Liver (tissue), 3 donors: Measurements from ENCODE around the gene MSL3.

Experiments used
- FOXA1 ChIP-seq: IDR thresholded peaks from 2 replicates; pipeline ENCODE4 v1.6.1; 2016; ENCODE audit warnings: antibody characterized with exemption
- HNF4G ChIP-seq: IDR thresholded peaks from 2 replicates; pipeline ENCODE4 v1.6.1; 2016; ENCODE audit warnings: antibody characterized with exemption
- JUND ChIP-seq, 2 donors: IDR thresholded peaks; 2 replicates each; pipeline ENCODE4 v1.6.1; 2016; ENCODE audit warnings: antibody characterized with exemption in 2 of 2
- SP1 ChIP-seq: IDR thresholded peaks from 2 replicates; pipeline ENCODE4 v1.6.1; 2018; ENCODE audit warnings: antibody characterized with exemption, mild to moderate bottlenecking
- TAF1 ChIP-seq: conservative IDR thresholded peaks from 2 replicates; pipeline ENCODE4 v1.6.1; 2016; ENCODE audit warnings: antibody characterized with exemption, mild to moderate bottlenecking
- YY1 ChIP-seq: IDR thresholded peaks from 2 replicates; pipeline ENCODE4 v1.6.1; 2016; ENCODE audit warnings: antibody characterized with exemption, mild to moderate bottlenecking
- TF ChIP-seq, protein P1 (sequence below): fragments of 150-350 bp; IDR thresholded peaks from 2 replicates; pipeline ENCODE4 v1.5.1; 2017; ENCODE audit warnings: improper control_type of control experiment, low read depth, low read length; ENCODE audit not compliant: missing input control
- TF ChIP-seq, protein P2 (sequence below): IDR thresholded peaks from 2 replicates; pipeline ENCODE4 v1.6.1; 2016; ENCODE audit warnings: antibody characterized with exemption
- TF ChIP-seq, protein P3 (sequence below): IDR thresholded peaks from 2 replicates; pipeline ENCODE4 v1.6.1; 2016; ENCODE audit warnings: antibody characterized with exemption, mild to moderate bottlenecking
- donor health status: healthy.
- donor health status: healthy.

DNA sequence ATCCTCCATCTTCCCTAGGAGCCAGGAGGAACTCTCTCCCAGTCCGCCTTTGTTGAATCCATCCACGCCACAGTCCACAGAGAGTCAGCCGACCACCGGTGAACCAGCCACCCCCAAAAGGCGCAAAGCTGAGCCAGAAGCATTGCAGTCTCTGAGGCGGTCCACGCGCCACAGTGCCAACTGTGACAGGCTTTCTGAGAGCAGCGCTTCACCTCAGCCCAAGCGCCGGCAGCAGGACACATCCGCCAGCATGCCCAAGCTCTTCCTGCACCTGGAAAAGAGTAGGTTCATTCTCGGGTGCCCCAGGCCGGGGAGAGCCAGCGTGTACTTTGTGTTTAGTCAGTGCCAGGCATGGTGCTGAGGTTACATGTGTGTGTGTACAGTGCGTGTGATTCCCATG lies 7.4 kb downstream of the MSL3 start:
- TF ChIP-seq HNF4G (no peak), YY1 (no peak), SP1 (no peak), TAF1 (no peak), JUND (IDR thresholded peaks at IDR 0.05) (no peak), FOXA1 (no peak)
- TF ChIP-seq, protein P1, sequence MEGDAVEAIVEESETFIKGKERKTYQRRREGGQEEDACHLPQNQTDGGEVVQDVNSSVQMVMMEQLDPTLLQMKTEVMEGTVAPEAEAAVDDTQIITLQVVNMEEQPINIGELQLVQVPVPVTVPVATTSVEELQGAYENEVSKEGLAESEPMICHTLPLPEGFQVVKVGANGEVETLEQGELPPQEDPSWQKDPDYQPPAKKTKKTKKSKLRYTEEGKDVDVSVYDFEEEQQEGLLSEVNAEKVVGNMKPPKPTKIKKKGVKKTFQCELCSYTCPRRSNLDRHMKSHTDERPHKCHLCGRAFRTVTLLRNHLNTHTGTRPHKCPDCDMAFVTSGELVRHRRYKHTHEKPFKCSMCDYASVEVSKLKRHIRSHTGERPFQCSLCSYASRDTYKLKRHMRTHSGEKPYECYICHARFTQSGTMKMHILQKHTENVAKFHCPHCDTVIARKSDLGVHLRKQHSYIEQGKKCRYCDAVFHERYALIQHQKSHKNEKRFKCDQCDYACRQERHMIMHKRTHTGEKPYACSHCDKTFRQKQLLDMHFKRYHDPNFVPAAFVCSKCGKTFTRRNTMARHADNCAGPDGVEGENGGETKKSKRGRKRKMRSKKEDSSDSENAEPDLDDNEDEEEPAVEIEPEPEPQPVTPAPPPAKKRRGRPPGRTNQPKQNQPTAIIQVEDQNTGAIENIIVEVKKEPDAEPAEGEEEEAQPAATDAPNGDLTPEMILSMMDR: no peak
- TF ChIP-seq, protein P2, sequence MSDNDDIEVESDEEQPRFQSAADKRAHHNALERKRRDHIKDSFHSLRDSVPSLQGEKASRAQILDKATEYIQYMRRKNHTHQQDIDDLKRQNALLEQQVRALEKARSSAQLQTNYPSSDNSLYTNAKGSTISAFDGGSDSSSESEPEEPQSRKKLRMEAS: no peak
- TF ChIP-seq, protein P3, sequence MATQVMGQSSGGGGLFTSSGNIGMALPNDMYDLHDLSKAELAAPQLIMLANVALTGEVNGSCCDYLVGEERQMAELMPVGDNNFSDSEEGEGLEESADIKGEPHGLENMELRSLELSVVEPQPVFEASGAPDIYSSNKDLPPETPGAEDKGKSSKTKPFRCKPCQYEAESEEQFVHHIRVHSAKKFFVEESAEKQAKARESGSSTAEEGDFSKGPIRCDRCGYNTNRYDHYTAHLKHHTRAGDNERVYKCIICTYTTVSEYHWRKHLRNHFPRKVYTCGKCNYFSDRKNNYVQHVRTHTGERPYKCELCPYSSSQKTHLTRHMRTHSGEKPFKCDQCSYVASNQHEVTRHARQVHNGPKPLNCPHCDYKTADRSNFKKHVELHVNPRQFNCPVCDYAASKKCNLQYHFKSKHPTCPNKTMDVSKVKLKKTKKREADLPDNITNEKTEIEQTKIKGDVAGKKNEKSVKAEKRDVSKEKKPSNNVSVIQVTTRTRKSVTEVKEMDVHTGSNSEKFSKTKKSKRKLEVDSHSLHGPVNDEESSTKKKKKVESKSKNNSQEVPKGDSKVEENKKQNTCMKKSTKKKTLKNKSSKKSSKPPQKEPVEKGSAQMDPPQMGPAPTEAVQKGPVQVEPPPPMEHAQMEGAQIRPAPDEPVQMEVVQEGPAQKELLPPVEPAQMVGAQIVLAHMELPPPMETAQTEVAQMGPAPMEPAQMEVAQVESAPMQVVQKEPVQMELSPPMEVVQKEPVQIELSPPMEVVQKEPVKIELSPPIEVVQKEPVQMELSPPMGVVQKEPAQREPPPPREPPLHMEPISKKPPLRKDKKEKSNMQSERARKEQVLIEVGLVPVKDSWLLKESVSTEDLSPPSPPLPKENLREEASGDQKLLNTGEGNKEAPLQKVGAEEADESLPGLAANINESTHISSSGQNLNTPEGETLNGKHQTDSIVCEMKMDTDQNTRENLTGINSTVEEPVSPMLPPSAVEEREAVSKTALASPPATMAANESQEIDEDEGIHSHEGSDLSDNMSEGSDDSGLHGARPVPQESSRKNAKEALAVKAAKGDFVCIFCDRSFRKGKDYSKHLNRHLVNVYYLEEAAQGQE: no peak
